Measurements from ENCODE around the gene HIVEP3. TPM values are rescaled to one million over a fixed set of nuclear protein-coding genes. Genes with fewer than 3 reads are reported as not detected.

HIVEP3 gene
- total RNA-seq, 1 donor from 2014 or later, result 5.8 TPM

GRCh38 chr1:41813755-41814745, 104.7 kb downstream of the HIVEP3 start:
- DNase-seq (ENCODE audit: low read depth), result no peak
- H3K27me3 ChIP-seq (ENCODE audit: control insufficient read depth, insufficient read depth, low read length), result no peaks in the 10 kb centered on the region
- H3K36me3 ChIP-seq (ENCODE audit: control insufficient read depth, insufficient read depth, low read length), result no peaks in the 10 kb centered on the region
- no peak overlapping the region for H3K4me3 ChIP-seq (ENCODE audit: low read depth, low read length)
- TF ChIP-seq CTCF (IDR thresholded peaks at IDR 0.05; ENCODE audit: insufficient read depth, low read length, poor library complexity, severe bottlenecking), result no peak

- H3K36me3 ChIP-seq (ENCODE audit: control insufficient read depth, insufficient read depth, low read length), result no peaks in the 10 kb centered on the region
- no peak for DNase-seq (ENCODE audit: low read depth)
- H3K27me3 ChIP-seq (ENCODE audit: control insufficient read depth, insufficient read depth, low read length), result no peaks in the 10 kb centered on the region
- H3K4me3 ChIP-seq (ENCODE audit: low read depth, low read length), result no peak overlapping the region
- no peak for TF ChIP-seq CTCF (IDR thresholded peaks at IDR 0.05; ENCODE audit: insufficient read depth, low read length, poor library complexity, severe bottlenecking)
Observed at GRCh38 chr1:41813226-41813625, 105.5 kb downstream of the HIVEP3 start.

GRCh38 chr1:41812453-41812852, 106.3 kb downstream of the HIVEP3 start:
- TF ChIP-seq CTCF (IDR thresholded peaks at IDR 0.05; ENCODE audit: insufficient read depth, low read length, poor library complexity, severe bottlenecking), result no peak
- DNase-seq (ENCODE audit: low read depth), result peak; percentile 48
- Histone ChIP-seq H3K36me3 (ENCODE audit: control insufficient read depth, insufficient read depth, low read length) (no peaks in the 10 kb centered on the region), H3K4me3 (ENCODE audit: low read depth, low read length) (no peak overlapping the region), H3K27me3 (ENCODE audit: control insufficient read depth, insufficient read depth, low read length) (no peaks in the 10 kb centered on the region)

DNA sequence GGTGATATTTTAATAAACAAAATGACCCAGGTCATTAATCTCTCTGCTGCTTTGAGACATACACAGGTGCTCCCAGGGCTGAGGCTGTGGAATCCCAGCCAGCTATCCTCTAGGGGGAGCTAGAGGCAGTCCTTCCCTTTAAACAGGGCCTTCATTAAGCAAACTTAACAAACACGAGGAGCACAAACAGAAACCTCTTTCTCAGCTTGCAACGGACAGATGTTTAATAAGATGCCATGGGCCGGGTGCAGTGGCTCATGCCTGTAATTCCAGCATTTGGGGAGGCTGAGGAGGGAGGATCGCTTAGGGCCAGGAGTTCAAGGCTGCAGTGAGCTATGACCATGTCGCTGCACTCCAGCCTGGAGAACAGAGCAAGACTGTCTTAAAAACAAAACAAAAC, 106.7 kb downstream of the HIVEP3 start:
- no peaks in the 10 kb centered on the region for H3K36me3 ChIP-seq (ENCODE audit: control insufficient read depth, insufficient read depth, low read length)
- no peaks in the 10 kb centered on the region for H3K27me3 ChIP-seq (ENCODE audit: control insufficient read depth, insufficient read depth, low read length)
- H3K4me3 ChIP-seq (ENCODE audit: low read depth, low read length), result no peak overlapping the region
- peak; percentile 81 for TF ChIP-seq CTCF (IDR thresholded peaks at IDR 0.05; ENCODE audit: insufficient read depth, low read length, poor library complexity, severe bottlenecking)
- DNase-seq (ENCODE audit: low read depth), result peak; percentile 32

- no peak for TF ChIP-seq CTCF (IDR thresholded peaks at IDR 0.05; ENCODE audit: insufficient read depth, low read length, poor library complexity, severe bottlenecking)
- no peak for DNase-seq (ENCODE audit: low read depth)
- no peaks in the 10 kb centered on the region for H3K36me3 ChIP-seq (ENCODE audit: control insufficient read depth, insufficient read depth, low read length)
- no peaks in the 10 kb centered on the region for H3K27me3 ChIP-seq (ENCODE audit: control insufficient read depth, insufficient read depth, low read length)
- no peak overlapping the region for H3K4me3 ChIP-seq (ENCODE audit: low read depth, low read length)
Observed at GRCh38 chr1:41811051-41811795, 107.5 kb downstream of the HIVEP3 start.
